Measurements from ENCODE around the gene AGAP1. TPM values are rescaled to one million over a fixed set of nuclear protein-coding genes. Genes with fewer than 3 reads are reported as not detected.

The AGAP1 gene
- total and polyA plus RNA-seq, 8 donors: 5.0 to 27.6 (median 17.4) TPM

- Histone ChIP-seq H3K4me3 (no peak overlapping the region), H3K36me3 (no peaks in the 10 kb centered on the region), H3K4me1 (no peaks in the 10 kb centered on the region), H3K27me3 (no peaks in the 10 kb centered on the region), H3K9me3 (no peaks in the 10 kb centered on the region), H3K27ac (no peak overlapping the region)
- DNase-seq (no peak), FAIRE-seq (no peak), ATAC-seq (no peak)
- TF ChIP-seq, protein P1, sequence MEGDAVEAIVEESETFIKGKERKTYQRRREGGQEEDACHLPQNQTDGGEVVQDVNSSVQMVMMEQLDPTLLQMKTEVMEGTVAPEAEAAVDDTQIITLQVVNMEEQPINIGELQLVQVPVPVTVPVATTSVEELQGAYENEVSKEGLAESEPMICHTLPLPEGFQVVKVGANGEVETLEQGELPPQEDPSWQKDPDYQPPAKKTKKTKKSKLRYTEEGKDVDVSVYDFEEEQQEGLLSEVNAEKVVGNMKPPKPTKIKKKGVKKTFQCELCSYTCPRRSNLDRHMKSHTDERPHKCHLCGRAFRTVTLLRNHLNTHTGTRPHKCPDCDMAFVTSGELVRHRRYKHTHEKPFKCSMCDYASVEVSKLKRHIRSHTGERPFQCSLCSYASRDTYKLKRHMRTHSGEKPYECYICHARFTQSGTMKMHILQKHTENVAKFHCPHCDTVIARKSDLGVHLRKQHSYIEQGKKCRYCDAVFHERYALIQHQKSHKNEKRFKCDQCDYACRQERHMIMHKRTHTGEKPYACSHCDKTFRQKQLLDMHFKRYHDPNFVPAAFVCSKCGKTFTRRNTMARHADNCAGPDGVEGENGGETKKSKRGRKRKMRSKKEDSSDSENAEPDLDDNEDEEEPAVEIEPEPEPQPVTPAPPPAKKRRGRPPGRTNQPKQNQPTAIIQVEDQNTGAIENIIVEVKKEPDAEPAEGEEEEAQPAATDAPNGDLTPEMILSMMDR (IDR thresholded peaks at IDR 0.05): no peak
- intact Hi-C loops (cut with DNase I): no loop called here
- 90 to 93% methylated on average over 7 of the region's 7 CpGs for WGBS, 2 donors
Measured at GRCh38 chr2:235621736-235622135, 127.9 kb downstream of the AGAP1 start.

DNA sequence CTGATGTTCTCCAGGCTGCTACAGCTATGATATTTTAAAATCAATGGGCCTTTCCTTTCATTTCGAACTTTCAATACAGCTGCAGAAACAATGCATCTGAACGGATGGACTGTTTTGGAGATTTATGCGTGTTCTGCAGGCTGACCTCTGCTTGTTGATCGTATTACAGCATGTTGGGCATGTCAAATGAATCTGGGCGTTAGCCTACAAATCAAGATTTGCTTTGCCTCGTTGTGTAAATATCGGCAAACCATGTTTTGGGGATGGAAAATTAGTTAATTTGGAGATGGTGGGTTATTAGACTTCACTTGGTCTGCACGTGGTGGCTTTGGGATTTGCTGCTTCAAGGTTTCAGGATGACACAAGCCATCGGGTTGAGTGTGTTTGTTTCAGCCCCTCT is 129.3 kb downstream of the AGAP1 start:
- ATAC-seq: no peak
- TF ChIP-seq, protein P1 (IDR thresholded peaks at IDR 0.05): no peak
- Histone ChIP-seq H3K27me3 (no peaks in the 10 kb centered on the region), H3K4me3 (no peak overlapping the region), H3K4me1 (no peaks in the 10 kb centered on the region), H3K36me3 (no peaks in the 10 kb centered on the region), H3K27ac (no peak overlapping the region), H3K9me3 (no peaks in the 10 kb centered on the region)
- no peak for FAIRE-seq
- DNase-seq: no peak
- WGBS, 2 donors: 84 to 88% methylated on average over 9 of the region's 9 CpGs
- intact Hi-C loops (cut with DNase I): no loop called here

DNA sequence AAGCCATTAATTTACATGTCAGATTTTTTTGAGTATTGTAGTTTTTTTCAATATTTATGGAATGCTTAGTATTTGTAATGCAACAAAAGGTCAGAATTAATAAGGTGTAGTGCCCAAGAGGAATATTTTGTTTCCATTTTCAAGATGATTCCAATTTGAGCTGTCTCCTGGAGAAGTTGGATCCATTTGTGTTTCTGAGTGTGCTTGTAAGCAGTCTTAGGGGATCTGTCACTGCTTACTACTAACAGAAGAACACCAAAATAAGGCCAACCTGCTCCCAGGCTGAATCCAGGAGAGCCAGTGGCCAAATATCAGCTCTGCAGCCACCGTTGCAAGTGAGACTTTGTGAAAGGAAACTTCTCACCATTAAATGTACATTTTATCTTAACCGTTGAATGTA is 129.9 kb downstream of the AGAP1 start:
- H3K4me3 ChIP-seq: no peak overlapping the region
- no peak overlapping the region for H3K27ac ChIP-seq
- no peaks in the 10 kb centered on the region for H3K4me1 ChIP-seq
- ATAC-seq (no peak), DNase-seq (no peak), FAIRE-seq (no peak)
- WGBS, 2 donors: 92% methylated on average over 2 of the region's 2 CpGs
- H3K36me3 ChIP-seq: no peaks in the 10 kb centered on the region
- no peaks in the 10 kb centered on the region for H3K27me3 ChIP-seq
- TF ChIP-seq, protein P1 (IDR thresholded peaks at IDR 0.05): no peak
- H3K9me3 ChIP-seq: no peaks in the 10 kb centered on the region
- intact Hi-C loops (cut with DNase I): no loop called here

- intact Hi-C loops (cut with DNase I): no loop called here
- Histone ChIP-seq H3K27ac (no peak overlapping the region), H3K27me3 (no peaks in the 10 kb centered on the region), H3K4me1 (no peaks in the 10 kb centered on the region), H3K9me3 (no peaks in the 10 kb centered on the region), H3K36me3 (no peaks in the 10 kb centered on the region), H3K4me3 (no peak overlapping the region)
- no peak for FAIRE-seq
- DNase-seq: no peak
- WGBS, 2 donors: 96 to 99% methylated on average over 5 of the region's 5 CpGs
- ATAC-seq: no peak
- TF ChIP-seq, protein P1 (IDR thresholded peaks at IDR 0.05): no peak
Measured at GRCh38 chr2:235626658-235627057, 132.8 kb downstream of the AGAP1 start.

GRCh38 chr2:235627682-235628081 is 133.8 kb downstream of the AGAP1 start:
- Histone ChIP-seq H3K27ac (no peak overlapping the region), H3K4me1 (no peaks in the 10 kb centered on the region), H3K9me3 (no peaks in the 10 kb centered on the region), H3K4me3 (no peak overlapping the region), H3K36me3 (no peaks in the 10 kb centered on the region), H3K27me3 (no peaks in the 10 kb centered on the region)
- TF ChIP-seq, protein P1 (IDR thresholded peaks at IDR 0.05): no peak
- intact Hi-C loops (cut with DNase I): no loop called here
- DNase-seq: no peak
- WGBS, 2 donors: 74 to 75% methylated on average over 4 of the region's 4 CpGs
- ATAC-seq: no peak
- FAIRE-seq: no peak
